Endothelial cell of umbilical vein (primary cell): Measurements from ENCODE around the gene POLA1. TPM values are rescaled to one million over a fixed set of nuclear protein-coding genes. Genes with fewer than 3 reads are reported as not detected.

Experiments
- BruUV-seq: library from RNA; stranded (reverse); fragments of 400-500 nt; replicated peaks from 2 replicates; lab custom pipeline; 2021; lab: Mats Ljungman, UMichigan
- CTCF ChIA-PET: fragments of 300-600, 350-600 bp; sonication (Branson Sonifier 250); formaldehyde crosslinking; loops from one replicate; lab custom pipeline; 2021; ENCODE audit warnings: antibody characterized with exemption, inconsistent platforms; lab: Charles Lee
- POLR2A ChIA-PET: fragments of 300-600, 350-600 bp; sonication (Branson Sonifier 250); formaldehyde crosslinking; loops from one replicate; lab custom pipeline; 2021; ENCODE audit warnings: antibody characterized with exemption, inconsistent platforms; lab: Charles Lee
- DNase-seq: peaks from one replicate; pipeline ENCODE4 v3.0.0-alpha.2; 2011; ENCODE audit warnings: low read depth, low spot score
- FAIRE-seq: peaks from 2 replicates; lab custom pipeline; 2011; peaks lifted over from hg19 to GRCh38; lab: Jason Lieb, UNC
- H2AFZ ChIP-seq: 2 replicates; pipeline ENCODE4 v1.6.0; 2012; ENCODE audit warnings: low read depth, low read length, control low read depth, inconsistent platforms
- H3K27ac ChIP-seq: 2 replicates; pipeline ENCODE4 v1.5.1; 2011; ENCODE audit warnings: low read depth, mild to moderate bottlenecking, control low read depth, low read length, moderate library complexity; ENCODE audit not compliant: insufficient read depth
- H3K27me3 ChIP-seq, 2 experiments: 2 replicates each; pipeline versions ENCODE4 v1.6.0 to v1.6.1; 2011; ENCODE audit warnings: low read length in 2 of 2, mixed read lengths in 1 of 2; ENCODE audit not compliant: control insufficient read depth in 2 of 2, insufficient read depth in 2 of 2
- H3K36me3 ChIP-seq, 2 experiments: 2 replicates in 1 of 2; 3 replicates in 1 of 2; pipeline ENCODE4 v1.5.1; 2011; ENCODE audit warnings: low read length in 2 of 2, mild to moderate bottlenecking in 1 of 2, moderate library complexity in 1 of 2; ENCODE audit not compliant: control insufficient read depth in 2 of 2, insufficient read depth in 2 of 2; ENCODE audit errors: extremely low read depth in 1 of 2
- H3K4me1 ChIP-seq: 3 replicates; pipeline ENCODE4 v1.5.1; 2011; ENCODE audit warnings: mild to moderate bottlenecking, low read length; ENCODE audit not compliant: control insufficient read depth, insufficient read depth; ENCODE audit errors: extremely low read depth
- H3K4me2 ChIP-seq: 2 replicates; pipeline ENCODE4 v1.6.1; 2011; ENCODE audit warnings: low read length, control low read depth, mixed read lengths; ENCODE audit not compliant: insufficient read depth
- H3K4me3 ChIP-seq, 3 experiments: fragments of 200-600 bp in 1 of 3; sonication (generic), shearing (Covaris generic) in 1 of 3; replicated peaks in 1 of 3; 2 replicates each; pipeline ENCODE4 v1.5.1; 2011 to 2016; ENCODE audit warnings: control low read depth in 3 of 3, low read length in 3 of 3, mild to moderate bottlenecking in 2 of 3, inconsistent platforms in 1 of 3, low read depth in 1 of 3, moderate library complexity in 1 of 3; ENCODE audit not compliant: insufficient read depth in 1 of 3
- H3K79me2 ChIP-seq: 2 replicates; pipeline ENCODE4 v1.6.0; 2012; ENCODE audit warnings: low read length, inconsistent platforms; ENCODE audit not compliant: control insufficient read depth, insufficient read depth
- H3K9ac ChIP-seq: replicated peaks from 2 replicates; pipeline ENCODE3; 2011; ENCODE audit warnings: low read length, control low read depth; ENCODE audit not compliant: insufficient read depth; ENCODE audit errors: extremely low read depth
- H3K9me1 ChIP-seq: replicated peaks from 3 replicates; pipeline ENCODE4 v1.6.0; 2011; ENCODE audit warnings: mild to moderate bottlenecking, low read length; ENCODE audit not compliant: control insufficient read depth, insufficient read depth; ENCODE audit errors: extremely low read depth
- H3K9me3 ChIP-seq: replicated peaks from 2 replicates; pipeline ENCODE4 v1.5.1; 2012; ENCODE audit warnings: low read length, inconsistent platforms; ENCODE audit not compliant: control insufficient read depth, insufficient read depth
- H4K20me1 ChIP-seq: replicated peaks from 2 replicates; pipeline ENCODE3; 2011; ENCODE audit warnings: mild to moderate bottlenecking, low read length; ENCODE audit not compliant: control insufficient read depth, insufficient read depth; ENCODE audit errors: extremely low read depth
- CTCF ChIP-seq, 2 donors: IDR thresholded peaks; 1 replicate in 1 of 2; 2 replicates in 1 of 2; pipeline ENCODE4 v1.5.1; 2011; ENCODE audit warnings: low read length in 2 of 2, mild to moderate bottlenecking in 2 of 2, moderate library complexity in 2 of 2, control low read depth in 1 of 2, inconsistent platforms in 1 of 2, low read depth in 1 of 2; ENCODE audit not compliant: insufficient read depth in 1 of 2; ENCODE audit errors: extremely low read depth in 1 of 2
- EZH2 ChIP-seq: IDR thresholded peaks from 2 replicates; pipeline ENCODE4 v1.6.1; 2012; ENCODE audit warnings: borderline replicate concordance, low read depth, mild to moderate bottlenecking, moderate library complexity, low read length, inconsistent platforms; ENCODE audit not compliant: severe bottlenecking
- FOS ChIP-seq: IDR thresholded peaks from 2 replicates; pipeline ENCODE4 v1.6.1; 2011; ENCODE audit warnings: mild to moderate bottlenecking, low read length, moderate library complexity, borderline replicate concordance; ENCODE audit not compliant: insufficient read depth
- GATA2 ChIP-seq: IDR thresholded peaks from 2 replicates; pipeline ENCODE4 v1.7.0; 2011; ENCODE audit warnings: low read depth, mild to moderate bottlenecking, moderate library complexity, mixed read lengths, low read length; ENCODE audit not compliant: insufficient read length, insufficient read depth
- JUN ChIP-seq: IDR thresholded peaks from 2 replicates; pipeline ENCODE4 v1.6.1; 2011; ENCODE audit warnings: borderline replicate concordance, low read depth; ENCODE audit not compliant: insufficient read length, insufficient read depth
- MAX ChIP-seq: IDR thresholded peaks from 2 replicates; pipeline ENCODE4 v1.6.1; 2011; ENCODE audit not compliant: insufficient read depth, insufficient read length
- MYC ChIP-seq: IDR thresholded peaks from one replicate; pipeline ENCODE4 v1.6.1; 2011; ENCODE audit warnings: mild to moderate bottlenecking, low read depth, low read length
- POLR2A ChIP-seq: IDR thresholded peaks from 2 replicates; pipeline ENCODE4 v1.6.1; 2012; ENCODE audit warnings: low read depth, mild to moderate bottlenecking, control low read depth, low read length
- POLR2AphosphoS5 ChIP-seq: IDR thresholded peaks from 2 replicates; pipeline ENCODE4 v1.6.1; 2012; ENCODE audit warnings: low read depth, mild to moderate bottlenecking, control low read depth, low read length, moderate library complexity; ENCODE audit not compliant: insufficient read depth
- dilution Hi-C: fragments of 300-500 bp; cut with MboI; formaldehyde crosslinking; loops from one replicate; pipeline ENCODE4 v1.15.0; 2019; ENCODE audit warnings: low sequenced_read_pairs; ENCODE audit not compliant: extremely low pct_ligation_motif_present
- intact Hi-C: fragments of 100-400 bp; cut with micrococcal nuclease; formaldehyde crosslinking; loops from one replicate; pipeline ENCODE4 v1.10.0; 2022
- polyA plus RNA-seq, 4 experiments: library from polyadenylated mRNA; depleted of rRNA in 3 of 4; stranded (reverse) in 3 of 4; unstranded in 1 of 4; fragments of >200 nt; gene quantifications; 2 replicates each; pipeline versions ENCODE4 v1.2.1 to v1.2.3, GENCODE V29; 2011 to 2012; ENCODE audit warnings: missing spikeins in 1 of 4
- total RNA-seq: library from RNA; stranded (reverse); gene quantifications from 2 replicates; pipeline ENCODE4 v1.2.3, GENCODE V29; 2021

POLA1 gene
- total and polyA plus RNA-seq, 2 donors (not counting 3 experiments of a cell fraction or from before 2014, with no cell fraction given), result 1.8 to 18.6 TPM

DNA sequence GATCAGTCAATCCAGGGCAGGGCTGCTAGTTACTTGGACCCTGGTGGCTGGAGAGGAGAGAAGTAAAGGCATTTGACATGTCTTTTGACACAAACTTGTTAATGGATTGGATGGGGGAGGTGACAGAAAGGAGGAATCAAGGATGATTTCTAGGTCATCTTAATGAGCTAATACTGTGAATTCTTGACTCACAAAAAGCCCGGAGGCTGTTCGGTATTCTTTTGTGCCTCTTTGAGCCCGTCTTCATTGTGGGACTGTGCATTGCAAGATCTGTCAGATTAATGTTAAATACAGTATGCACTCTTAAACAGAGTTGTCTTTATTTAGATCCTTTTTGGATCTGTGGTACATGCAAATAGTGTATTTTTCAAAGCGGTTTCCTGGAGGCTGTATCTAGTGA, 25.1 kb downstream of the POLA1 start:
- BruUV-seq, result no TSS peak
- dilution Hi-C loops (no loop called here), intact Hi-C loops (no loop called here)
- Histone ChIP-seq H4K20me1 (no peaks in the 10 kb centered on the region), H3K4me2 (no peak overlapping the region), H3K36me3 (no peaks in the 10 kb centered on the region), H3K4me3 (no peak overlapping the region), H3K9me1 (no peaks in the 10 kb centered on the region), H3K27ac (no peak overlapping the region), H3K9me3 (no peaks in the 10 kb centered on the region), H3K27me3 (no peaks in the 10 kb centered on the region), H3K9ac (no peak overlapping the region), H3K79me2 (no peaks in the 10 kb centered on the region), H2AFZ (no peak overlapping the region), H3K4me1 (no peaks in the 10 kb centered on the region)
- POLR2A ChIA-PET, result no interaction called here
- CTCF ChIA-PET, result no interaction called here
- no peak for TF ChIP-seq MYC
- no peak for TF ChIP-seq CTCF (IDR thresholded peaks at IDR 0.05; ENCODE audit: extremely low read depth in 1 of 2, insufficient read depth in 1 of 2, low read depth in 1 of 2, low read length in 2 of 2)
- TF ChIP-seq FOS, result no peak
- no peak for TF ChIP-seq POLR2A
- TF ChIP-seq GATA2, result no peak
- no peak for TF ChIP-seq MAX
- no peak for TF ChIP-seq JUN
- no peak for TF ChIP-seq POLR2AphosphoS5
- TF ChIP-seq EZH2, result no peak
- FAIRE-seq (no peak), DNase-seq (no peak)
